ENCODE data around the gene MAPK1IP1L.

The MAPK1IP1L gene

DNA sequence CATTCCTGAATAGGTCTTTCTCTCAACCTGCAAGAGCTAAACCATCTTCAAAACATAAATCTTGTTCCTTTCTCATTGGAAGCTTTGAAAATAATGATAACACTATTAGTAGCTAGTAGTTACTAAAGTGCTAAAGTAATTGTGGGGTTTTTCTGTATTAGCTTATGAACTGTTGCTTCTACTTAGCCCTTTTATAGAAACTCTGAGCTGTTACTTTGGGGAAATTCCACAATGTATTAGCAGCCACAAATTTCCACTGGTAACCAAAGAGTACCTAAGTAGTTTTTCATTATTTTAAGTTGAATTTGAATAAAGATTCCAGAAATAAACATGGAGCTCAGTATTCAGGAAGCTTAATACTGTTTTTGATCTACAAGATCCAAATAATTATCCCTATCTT lies 6.4 kb upstream of the MAPK1IP1L start:
- no peak for DNase-seq (ENCODE audit: low read depth)
- TF ChIP-seq, protein P1, sequence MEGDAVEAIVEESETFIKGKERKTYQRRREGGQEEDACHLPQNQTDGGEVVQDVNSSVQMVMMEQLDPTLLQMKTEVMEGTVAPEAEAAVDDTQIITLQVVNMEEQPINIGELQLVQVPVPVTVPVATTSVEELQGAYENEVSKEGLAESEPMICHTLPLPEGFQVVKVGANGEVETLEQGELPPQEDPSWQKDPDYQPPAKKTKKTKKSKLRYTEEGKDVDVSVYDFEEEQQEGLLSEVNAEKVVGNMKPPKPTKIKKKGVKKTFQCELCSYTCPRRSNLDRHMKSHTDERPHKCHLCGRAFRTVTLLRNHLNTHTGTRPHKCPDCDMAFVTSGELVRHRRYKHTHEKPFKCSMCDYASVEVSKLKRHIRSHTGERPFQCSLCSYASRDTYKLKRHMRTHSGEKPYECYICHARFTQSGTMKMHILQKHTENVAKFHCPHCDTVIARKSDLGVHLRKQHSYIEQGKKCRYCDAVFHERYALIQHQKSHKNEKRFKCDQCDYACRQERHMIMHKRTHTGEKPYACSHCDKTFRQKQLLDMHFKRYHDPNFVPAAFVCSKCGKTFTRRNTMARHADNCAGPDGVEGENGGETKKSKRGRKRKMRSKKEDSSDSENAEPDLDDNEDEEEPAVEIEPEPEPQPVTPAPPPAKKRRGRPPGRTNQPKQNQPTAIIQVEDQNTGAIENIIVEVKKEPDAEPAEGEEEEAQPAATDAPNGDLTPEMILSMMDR (IDR thresholded peaks at IDR 0.05; ENCODE audit: low read length, missing control alignments): no peak
- H3K4me3 ChIP-seq (replicated peaks; ENCODE audit: low read depth, low read length): no peak overlapping the region

DNA sequence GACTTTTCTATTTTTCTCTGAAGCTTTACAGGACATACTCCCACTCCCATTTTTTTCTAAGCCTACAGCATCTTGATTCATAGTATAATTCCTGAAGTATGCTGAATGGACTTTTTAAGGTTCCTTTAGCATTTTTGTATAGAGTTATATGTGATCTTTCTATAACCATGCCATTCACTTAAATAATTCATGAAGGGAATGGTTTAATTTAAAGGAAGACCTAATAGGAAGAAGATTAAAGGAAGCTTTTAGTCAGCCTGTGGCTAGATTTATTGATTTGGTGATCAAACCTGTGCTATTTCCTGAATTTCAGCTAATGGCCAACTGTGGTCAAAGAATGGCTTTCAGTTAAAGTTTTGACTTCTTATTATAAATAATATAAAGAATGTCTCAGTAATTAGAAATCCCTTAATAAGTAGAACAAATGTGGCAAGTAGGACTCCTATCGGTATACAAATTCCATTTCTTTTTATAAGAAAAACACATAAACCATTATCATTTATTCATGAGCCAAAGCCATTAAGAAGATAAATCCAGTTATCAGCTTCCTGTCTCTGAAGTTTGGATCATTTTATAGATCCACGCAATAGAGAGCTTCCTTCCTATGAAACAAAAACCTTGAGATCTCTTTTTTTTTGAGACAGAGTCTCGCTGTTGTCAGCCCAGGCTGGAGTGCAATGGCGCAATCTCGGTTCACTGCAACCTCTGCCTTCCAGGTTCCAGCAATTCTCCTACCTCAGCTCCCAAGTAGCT lies 4.0 kb upstream of the MAPK1IP1L start:
- TF ChIP-seq, protein P1 (IDR thresholded peaks at IDR 0.05; ENCODE audit: low read length, missing control alignments): no peak
- no peak for DNase-seq (ENCODE audit: low read depth)
- no peak overlapping the region for H3K4me3 ChIP-seq (replicated peaks; ENCODE audit: low read depth, low read length)

DNA sequence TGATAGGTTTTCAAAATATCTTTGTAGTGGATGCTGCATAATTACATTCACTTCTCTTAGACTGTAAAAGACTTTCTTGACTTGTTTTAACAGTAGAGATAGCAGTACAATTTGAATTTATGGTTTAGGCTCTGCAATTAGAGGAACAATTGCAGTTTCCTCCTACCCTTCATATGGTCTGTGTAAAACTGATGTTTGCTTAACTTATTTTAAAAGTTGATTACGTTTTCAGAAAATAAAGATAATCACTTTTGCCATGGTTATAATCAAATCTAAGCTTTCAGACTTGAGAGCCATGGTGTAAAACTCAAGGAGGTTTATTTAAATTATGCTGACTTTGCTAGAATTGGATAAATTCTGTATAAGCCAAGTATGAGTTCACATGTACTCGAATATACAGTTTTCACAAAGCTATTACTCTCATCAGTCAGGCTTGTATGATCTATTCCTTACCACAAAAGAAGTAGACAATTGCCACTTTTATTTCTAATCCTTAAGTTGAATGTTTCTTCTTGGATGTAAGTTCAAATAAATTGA lies 2.5 kb upstream of the MAPK1IP1L start:
- H3K4me3 ChIP-seq (replicated peaks; ENCODE audit: low read depth, low read length): no peak overlapping the region
- TF ChIP-seq, protein P1 (IDR thresholded peaks at IDR 0.05; ENCODE audit: low read length, missing control alignments): no peak
- no peak for DNase-seq (ENCODE audit: low read depth)

DNA sequence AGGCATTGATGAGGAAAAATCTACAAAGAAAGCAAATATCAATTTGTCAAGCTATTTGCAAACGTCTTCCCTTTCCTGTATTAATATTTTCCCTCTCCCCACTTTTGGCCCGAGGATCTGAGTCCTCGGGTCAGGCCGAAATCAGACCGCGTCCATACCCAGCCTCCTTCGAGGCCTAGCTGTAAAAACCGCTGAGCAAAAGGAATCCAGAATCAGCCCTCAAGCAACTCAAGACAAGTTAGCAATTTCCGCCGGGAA lies 353 bp upstream of the MAPK1IP1L start:
- peak overlapping the region; percentile 41 for H3K4me3 ChIP-seq (replicated peaks; ENCODE audit: low read depth, low read length)
- DNase-seq (ENCODE audit: low read depth): no peak
- TF ChIP-seq, protein P1 (IDR thresholded peaks at IDR 0.05; ENCODE audit: low read length, missing control alignments): no peak

DNA sequence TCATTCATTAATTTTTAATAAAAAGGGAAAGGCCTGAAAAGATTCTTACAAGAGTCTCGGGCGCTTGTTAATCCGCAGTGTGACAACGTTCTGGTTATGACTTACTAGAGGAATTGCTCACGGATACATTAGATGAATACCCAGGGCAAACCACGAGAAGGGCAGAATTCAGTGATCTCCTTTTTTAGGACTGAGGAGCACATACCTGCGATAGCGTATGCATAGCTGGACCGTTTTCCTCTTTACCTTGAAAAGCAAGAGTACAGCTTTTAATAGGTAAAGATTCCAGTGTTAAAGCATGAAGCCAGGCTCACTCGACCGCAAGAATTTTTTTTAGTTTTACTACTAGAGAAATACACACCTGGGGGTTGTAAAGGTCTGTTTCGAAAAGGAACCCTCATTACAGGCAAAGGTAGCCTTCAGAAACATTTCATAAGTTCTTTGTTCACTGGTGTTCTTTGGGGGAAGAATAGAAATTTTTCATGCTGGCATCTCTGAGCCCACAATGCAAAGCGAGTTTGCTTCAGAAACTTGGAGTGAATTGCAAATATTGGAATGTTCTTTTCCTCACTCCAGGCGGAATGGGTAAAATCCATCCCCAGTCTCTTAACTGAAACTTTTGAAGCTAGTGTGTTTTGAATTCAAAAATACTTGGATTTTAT lies 953 bp downstream of the MAPK1IP1L start:
- peak; percentile 51 for DNase-seq (ENCODE audit: low read depth)
- TF ChIP-seq, protein P1 (IDR thresholded peaks at IDR 0.05; ENCODE audit: low read length, missing control alignments): no peak
- H3K4me3 ChIP-seq (replicated peaks; ENCODE audit: low read depth, low read length): peak overlapping the region; percentile 99

DNA sequence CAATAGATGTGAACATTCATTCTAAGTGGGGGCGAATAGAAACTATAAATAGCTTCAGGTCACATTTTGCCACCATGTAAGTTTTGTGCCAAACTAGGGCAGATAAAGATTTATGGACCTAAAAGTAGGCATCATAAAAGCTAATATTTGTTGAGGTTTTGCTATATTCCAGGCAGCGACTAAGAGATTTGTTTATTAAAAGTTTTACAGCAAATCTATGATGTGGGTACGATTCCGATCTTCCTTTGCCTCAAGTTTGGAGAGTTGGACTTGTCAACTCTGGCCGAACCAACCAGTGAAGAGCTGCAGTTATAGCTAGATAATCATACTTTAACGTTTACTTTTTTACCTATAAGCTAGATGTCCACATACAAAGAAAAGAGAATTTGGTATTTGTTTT lies 1.6 kb downstream of the MAPK1IP1L start:
- TF ChIP-seq, protein P1 (IDR thresholded peaks at IDR 0.05; ENCODE audit: low read length, missing control alignments): no peak
- H3K4me3 ChIP-seq (replicated peaks; ENCODE audit: low read depth, low read length): peak overlapping the region; percentile 99
- DNase-seq (ENCODE audit: low read depth): no peak
